Stimulated activated CD4-positive, alpha-beta T cell treated with anti-CD3 and anti-CD28 coated beads, Interleukin-4, amount 100 ng/mL, for 48 hours (primary cell): Measurements from ENCODE around the gene OR2F2.

ENCODE experiments used
- DNase-seq, 2 donors: peaks; one replicate each; pipeline ENCODE4 v3.0.0-alpha.2; 2020; ENCODE audit warnings: low read depth in 2 of 2

OR2F2 gene, protein sequence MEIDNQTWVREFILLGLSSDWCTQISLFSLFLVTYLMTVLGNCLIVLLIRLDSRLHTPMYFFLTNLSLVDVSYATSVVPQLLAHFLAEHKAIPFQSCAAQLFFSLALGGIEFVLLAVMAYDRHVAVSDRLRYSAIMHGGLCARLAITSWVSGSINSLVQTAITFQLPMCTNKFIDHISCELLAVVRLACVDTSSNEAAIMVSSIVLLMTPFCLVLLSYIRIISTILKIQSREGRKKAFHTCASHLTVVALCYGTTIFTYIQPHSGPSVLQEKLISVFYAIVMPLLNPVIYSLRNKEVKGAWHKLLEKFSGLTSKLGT

DNA sequence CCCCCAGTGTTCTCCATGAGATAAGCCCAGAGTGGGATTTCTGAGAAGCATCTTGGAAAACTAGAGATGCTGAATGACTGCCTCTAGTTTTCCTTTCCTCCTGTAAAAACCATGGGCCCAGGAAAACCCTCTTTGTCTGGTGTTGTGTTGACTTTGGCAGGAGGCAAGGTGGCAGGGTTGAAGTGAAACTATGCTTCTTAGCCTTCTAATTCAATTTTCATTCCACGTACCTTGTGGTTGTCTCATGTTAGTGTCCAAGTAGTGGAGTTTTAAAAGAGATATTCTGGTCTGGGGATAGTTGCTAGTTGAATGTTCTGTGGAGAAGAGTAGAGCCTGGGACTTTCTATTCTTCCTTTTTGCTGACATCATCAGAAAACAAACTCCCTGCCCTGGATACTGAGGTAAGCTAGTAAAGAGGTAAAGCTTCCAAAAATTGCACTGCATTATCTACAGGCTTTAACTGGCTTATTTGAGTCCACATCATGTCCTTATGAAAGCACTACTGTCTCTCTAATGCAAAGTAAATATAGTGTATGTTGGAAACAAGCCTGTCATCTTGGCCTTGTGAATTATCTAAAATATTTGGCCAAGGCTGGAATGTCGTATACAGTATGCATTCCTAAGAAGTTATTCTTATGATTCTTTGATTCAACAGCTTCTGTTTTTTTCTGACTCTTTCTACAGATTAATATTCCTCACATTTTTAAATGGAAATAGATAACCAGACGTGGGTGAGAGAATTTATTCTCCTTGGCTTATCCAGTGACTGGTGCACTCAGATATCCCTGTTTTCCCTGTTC is at the start of gene OR2F2:
TSS of gene OR2F2 (plus strand) at position 708 of the 800 bp plus-strand sequence. CDS start at position 708, 0 bp downstream.
- DNase-seq, result no peak

DNA sequence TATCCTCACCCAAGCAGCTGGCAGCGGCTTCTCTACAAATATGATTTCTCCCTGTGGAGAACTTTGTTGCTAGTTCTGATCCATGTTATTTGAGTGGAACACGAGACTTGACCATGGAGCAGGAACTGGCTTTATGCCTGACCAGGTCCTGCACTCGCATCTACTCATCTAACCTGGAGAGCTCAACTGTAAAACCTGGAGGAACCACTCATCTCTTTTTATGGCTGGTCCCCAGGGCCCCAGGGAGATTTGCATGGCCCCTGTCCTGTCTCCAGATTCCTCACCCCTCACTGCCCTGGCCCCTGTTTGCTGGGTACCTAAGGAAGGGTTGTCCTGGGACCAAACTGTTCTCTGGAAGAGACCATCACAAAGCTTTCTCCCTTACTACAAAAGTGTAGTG is 49.1 kb upstream of the OR2F2 start:
- no peak for DNase-seq

DNA sequence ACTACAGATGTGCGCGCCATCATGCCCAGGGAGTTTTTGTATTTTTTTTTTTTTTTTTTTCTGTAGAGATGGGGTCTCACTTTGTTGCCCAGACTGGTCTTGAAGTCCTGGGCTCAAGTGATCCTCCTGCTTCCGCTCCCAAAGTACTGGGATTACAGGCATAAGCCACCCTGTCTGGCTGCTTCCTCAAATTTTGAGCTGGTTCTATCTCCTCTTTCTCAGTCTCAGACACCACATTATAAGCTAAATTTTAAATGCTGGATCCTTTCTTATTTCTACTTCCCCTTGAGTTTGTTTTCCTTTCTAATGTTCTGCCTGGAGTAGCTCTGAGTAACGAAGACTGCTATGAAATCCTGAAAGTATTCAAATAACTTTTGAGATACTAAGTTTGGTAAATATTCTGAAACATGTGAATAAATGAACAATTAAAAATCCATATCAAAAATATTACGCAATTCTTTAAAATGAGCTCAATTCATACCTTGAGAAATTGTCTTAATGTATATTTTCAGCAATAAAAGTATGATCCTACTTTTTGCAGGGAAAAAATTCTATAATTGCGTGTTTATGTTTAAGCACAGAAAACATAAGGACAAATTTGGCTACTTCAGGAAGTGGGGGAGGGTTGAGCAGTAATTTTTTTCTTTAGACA is 48.1 kb upstream of the OR2F2 start:
- DNase-seq, result no peak

DNA sequence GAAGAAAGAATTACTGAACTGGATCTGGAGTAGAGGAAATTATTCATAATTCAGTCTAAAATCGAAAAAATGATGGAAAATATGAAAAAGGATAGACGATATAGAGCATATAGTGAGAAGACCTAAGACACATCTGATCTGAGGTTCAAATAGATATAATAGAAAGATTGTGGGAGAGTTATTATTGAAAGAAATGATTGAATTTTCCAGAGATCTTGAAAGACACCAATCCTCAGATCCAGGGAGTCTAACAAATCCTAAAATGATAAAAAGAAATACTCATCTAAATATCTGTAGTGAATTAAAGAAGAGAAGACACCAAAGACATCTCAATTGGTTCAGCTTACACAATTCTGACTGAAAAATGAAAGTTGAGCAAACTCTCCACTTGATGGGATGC is 46.0 kb upstream of the OR2F2 start:
- no peak for DNase-seq

DNA sequence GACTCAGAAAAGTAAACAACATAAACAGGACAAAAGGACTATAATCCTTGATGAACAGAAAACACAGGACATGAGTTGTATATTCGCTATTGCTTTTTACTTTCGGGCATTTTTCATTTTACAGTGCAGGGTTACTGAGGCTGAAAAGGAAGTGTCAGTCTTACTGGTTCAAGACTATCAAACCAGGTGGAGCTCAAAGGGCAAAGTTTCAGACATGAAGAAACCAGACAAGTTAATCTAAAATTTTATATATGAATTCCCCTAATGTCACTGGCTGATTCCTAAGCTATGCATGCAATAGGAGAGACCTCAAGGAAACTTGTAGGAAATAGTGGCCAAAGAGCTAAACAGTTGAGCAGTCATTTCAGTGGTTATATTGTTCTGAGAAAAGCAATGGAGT is 44.5 kb upstream of the OR2F2 start:
- DNase-seq, result no peak

DNA sequence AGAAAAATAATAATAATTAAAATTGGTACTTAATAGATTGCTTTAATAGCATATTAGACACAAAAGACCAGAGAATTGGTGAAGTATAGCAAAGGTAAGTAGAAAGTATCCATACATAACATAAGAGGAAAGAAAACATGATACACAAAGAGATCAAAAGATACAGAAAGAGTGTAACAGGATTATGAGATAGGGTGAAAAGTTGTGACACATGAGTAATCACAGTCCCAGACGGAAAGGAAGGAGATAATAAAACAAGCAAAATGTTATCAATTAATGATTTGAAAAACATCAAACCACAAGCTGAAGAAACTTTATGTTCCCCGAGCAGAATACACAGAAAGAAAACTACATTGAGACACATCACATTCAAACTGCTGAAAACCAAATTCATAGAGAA is 43.6 kb upstream of the OR2F2 start:
- DNase-seq, result no peak

DNA sequence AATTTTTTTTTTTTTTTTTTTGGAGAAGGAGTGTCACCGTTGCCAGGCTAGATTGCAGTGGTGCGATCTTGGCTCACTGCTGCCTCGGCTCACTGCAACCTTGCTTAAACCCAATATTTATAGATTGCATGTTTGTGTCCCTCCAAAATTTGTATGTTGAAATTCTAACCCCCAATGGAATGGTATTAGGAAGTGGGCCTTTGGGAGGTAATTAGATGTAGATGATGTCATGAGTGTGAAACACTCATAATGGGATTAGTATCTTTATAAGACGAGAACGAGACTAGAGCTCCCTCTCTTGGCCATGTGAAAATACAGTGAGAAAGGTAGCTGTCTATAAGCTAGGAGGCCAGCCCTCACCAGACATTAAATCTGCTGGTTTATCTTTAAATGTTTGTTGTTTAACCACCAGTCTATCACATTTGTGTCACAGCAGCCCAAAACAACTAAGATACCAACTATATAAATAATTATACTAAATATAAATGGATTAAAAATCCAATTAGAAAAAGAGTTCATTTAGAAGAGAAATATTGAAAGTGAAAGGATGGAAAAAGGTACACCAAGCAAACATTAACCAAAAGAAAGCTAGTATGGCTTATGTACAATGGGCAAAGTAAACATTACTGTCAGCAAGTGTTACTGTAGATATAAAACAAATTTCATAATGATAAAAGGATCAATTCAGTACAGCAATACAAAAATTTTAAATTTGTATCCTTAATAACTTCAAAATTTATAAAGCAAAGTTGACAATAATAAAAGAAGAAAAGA is 42.3 kb upstream of the OR2F2 start:
- DNase-seq, result no peak

DNA sequence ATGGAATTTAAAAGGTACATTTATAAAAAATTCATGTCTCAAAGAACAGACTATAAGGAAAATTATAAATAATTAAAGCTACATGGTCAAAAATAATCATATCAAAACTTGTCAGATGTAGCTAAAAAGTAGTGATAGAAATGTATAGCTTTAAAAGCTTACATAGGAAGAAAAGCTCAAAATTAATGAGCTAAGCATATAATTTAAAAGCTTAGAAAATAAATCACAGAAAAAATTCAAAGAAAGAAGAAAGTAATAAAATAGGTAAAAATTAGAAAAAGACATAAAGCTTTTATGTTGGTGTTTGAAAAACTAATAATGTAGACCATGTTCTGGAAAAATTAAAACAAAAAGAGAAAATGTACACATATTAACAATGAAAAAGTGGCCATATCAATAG is 38.4 kb upstream of the OR2F2 start:
- no peak for DNase-seq

DNA sequence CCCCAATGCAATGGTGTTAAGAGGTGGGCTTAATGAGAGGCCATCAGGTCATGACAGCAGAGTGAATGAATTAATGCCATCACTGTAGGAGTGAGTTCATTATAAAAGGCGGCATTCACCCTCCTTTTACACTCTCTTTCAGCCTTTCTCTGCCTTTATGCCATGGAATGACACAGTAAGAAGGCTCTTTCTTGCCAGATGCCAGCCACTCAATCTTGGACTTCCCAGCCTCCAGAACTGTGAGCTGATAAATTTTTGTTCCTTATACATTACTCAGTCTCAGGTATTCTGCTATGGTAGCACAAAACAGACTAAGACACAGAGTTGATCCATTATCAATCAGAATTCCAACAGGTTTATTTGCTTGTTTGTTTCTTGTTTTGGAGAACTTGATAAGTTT is 36.2 kb upstream of the OR2F2 start:
- DNase-seq, result no peak

DNA sequence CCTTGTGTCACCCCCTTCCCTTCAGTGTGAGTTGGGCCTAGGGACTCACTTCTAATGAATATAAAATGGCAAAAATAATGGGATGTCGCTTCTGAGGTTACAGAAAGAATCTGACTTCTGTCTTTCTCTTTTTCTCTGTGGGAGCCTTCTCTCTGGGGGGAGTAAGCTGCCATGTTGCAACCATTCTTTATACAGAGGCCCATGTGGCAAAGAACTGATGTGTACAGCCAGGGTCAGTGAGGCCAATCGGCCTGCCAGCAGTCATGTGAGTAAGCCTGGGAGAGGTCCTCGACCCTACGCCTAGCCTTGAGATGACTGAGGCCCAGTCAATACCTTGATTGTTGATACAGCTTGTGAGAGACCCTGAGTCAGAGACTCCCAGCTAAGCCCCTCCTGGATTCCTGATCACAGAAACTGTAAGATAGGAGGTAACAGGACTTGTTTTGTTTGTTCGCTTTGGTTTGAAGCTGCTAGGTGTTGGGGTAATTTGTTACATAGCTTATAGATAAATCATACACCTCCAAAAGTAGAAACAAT is 34.7 kb upstream of the OR2F2 start:
- no peak for DNase-seq

DNA sequence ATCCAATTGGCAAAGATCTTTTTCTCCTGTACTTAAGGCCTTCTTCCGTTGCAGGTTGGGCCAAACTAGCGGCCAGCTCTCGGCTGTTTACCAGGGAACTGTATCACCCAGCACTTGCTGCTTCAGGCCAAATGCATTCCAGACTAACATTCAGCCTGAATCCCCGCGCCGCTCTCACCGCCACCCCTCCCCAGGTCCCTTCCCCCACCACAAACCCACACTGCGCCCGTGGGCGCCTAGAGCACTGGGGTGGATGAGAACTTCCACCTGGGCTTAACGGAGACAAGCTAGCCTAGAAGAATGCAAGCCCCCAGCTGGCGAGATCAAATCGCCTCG is 33.7 kb upstream of the OR2F2 start:
- no peak for DNase-seq

DNA sequence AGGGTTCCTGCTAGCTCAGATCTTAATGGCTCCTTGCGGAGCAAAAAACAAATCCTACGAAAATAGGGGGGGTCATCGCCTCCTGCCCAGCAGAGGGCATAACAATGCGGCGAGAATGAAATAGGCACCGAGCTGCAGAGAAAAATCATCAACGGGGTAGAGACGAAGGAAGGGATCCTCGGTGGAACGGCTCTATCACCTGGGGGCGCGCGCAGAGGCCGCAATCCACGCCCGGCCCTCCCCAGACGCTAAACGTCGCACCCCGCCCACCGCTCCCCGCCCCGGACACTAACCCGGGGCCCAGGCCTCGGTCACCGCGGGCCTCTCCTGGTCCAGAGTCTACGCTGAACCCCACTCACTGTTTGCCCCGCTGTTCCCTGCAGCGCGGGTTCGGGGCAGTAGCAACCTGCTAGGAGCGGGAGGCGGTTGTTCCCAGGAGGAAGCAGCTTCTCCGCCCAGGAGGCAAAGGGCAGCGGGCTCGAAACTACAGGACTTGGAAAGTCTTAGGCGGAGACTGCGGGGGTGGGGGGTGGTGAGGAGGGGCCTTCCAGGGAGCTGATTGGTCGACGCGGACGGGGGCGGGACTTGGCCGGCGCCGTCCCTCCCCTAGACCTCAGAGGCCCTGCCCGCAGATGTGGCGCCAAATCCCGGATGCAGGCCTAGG is 33.2 kb upstream of the OR2F2 start, which contains the start of gene TCAF1:
TSS of gene TCAF1 (minus strand) at position 509 of the 664 bp plus-strand sequence. CDS start 25,568 bp downstream, outside the sequence.
- peak; percentile 90 to 92 for DNase-seq

DNA sequence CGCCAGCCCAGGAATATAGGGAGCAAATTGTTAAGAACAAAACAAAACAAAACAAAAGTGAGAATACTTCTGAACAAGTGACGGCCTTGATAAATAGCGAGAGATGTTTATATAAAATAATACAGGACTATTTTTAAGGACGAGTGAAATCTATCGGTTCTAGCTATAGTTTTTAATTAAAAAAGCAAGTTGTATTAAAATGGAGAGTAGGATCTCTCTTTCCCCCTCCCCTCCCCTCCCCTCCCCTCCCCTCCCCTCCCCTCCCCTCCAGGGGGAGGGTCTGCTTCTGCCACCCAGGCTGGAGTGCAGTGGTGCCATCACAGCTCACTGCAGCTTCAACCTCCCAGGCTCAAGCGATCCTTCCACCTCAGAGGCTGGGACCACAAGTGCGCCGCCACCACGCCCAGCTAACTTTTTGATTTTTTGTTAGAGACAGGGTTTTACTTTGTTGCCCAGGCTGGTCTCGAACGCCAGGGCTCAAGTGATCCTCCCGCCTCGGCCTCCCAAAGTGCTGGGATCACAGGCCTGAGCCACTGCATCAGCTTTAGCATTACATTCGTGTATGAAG is 32.6 kb upstream of the OR2F2 start:
- DNase-seq, result no peak

DNA sequence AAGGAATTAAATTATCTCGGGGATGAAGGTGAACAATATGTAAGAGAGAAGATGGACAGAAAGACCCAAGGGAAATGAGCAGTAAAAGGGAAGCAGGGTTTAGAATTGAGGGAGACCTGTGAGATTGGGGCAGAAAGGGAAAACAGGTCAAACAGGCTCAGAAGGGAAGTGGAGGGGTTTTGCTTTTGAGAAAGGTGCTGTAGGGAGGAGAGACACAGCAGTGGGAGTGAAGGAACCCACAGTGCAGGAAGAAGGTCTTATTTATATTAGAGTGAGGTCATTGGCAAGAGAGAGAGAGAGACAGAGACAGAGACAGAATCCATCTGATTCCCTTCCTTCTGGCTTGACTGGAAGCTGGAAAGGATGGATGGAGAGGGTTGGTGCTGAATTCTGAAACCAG is 29.5 kb upstream of the OR2F2 start:
- no peak for DNase-seq

DNA sequence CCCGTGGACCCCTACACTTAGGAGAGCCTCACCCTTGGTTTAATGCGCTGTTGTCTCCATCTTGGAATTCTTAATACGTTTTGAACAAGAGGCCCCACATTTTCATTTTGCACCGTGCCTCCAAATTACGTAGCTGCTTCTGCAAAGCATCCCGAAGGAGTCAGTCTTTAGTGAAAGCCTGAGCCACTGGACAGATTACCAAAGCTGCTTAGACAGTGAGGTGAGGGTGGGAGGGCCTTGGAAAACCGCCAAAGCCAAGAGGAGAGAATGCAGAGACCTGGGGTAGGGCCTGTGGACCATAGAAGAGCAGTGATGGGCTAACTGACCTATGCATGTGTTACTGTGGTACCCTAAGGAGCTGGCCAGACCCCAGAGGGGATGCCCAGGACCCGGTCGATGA is 28.9 kb upstream of the OR2F2 start:
- no peak for DNase-seq

DNA sequence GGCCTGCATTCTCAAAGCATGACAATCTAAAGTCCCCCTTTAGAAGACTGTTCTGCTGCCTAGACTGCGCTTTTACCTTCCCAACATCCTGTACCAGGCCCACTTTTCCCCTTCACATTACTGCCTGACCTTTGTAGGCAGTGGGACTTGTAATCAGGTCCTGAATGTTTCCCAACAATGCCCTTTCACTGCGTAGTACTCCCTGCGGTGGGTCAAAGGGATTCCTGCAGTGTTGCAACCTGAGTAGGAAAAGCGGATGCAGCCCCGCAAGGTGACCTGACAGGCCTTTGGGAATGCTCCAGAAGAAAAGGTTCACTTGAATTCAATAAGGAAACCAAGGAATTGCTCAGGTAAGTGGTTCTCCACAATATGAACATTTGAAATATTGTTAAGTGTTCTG is 28.1 kb upstream of the OR2F2 start:
- DNase-seq, result no peak

DNA sequence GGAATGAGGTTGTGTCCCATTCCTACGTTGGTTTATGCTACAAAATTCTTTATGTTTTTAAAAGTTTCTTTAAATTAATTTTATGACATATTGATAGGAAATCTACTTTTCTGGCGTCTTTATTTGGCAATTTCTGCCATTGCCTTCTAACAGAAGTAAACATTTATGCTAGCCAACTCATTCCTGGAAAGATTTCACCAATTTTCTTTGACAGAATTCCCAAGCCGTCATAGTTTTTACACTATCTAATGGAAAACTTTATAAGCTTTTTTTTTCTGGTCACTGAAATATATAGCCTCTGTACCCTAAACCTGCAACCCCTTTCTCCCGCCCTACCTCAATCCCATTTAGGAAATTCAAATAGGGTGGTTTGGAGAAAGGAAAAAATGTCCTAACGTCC is 26.9 kb upstream of the OR2F2 start:
- DNase-seq, result no peak

DNA sequence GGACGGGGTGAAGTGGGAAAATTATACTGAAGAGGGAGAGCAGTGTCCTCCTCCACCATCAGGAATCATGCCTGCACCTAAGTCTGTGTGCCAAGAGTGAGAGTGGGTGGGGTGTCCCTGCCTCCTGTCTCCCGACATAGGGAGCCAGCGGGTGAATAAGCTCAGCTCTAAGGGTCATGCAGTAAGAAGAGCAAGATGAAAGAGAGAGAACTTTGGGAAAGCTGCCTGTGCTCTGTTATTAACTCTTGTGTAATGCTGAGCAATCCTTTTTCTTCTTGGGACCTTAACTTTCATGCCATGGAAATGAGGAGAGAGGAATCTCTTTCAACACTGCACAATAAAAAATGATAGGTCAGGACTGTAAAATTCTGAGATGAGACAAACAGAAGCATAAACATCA is 25.2 kb upstream of the OR2F2 start:
- DNase-seq, result no peak

DNA sequence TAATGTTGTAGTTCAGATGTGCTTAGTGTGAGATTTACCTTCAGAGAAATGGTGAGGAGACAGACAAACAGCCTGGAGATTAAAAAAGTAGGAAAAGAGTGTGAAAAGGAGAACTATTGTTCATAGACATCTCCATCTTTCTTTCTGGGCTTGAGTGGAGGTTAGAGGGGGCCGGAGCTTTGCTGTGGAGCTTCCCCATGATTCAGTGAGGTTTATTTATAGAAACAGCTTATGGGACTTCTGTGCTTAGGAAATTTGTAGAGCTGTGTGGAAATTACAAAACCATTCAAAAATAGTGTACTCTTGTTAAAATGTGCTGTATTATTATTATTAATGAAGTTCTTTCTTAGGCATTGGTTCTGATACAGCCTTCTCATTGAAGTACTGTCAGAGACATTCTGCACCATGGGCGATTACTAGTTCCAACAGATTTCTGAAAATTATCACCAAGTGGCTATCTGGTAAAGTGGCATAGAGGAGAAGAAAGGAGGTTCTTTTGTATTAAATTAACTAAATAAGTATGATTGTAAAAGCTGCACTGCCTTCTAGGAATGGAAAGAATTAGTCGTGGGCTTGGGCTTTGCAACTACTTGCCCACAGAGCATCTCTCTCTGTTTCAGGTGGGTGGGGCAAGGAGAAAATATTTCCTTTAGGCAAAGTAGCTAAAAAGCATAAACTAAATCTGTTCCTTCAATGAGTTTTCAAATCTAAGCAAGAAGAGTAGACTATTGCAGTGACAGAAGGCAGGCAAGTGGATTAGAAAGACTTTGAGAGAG is 24.4 kb upstream of the OR2F2 start:
- no peak for DNase-seq

DNA sequence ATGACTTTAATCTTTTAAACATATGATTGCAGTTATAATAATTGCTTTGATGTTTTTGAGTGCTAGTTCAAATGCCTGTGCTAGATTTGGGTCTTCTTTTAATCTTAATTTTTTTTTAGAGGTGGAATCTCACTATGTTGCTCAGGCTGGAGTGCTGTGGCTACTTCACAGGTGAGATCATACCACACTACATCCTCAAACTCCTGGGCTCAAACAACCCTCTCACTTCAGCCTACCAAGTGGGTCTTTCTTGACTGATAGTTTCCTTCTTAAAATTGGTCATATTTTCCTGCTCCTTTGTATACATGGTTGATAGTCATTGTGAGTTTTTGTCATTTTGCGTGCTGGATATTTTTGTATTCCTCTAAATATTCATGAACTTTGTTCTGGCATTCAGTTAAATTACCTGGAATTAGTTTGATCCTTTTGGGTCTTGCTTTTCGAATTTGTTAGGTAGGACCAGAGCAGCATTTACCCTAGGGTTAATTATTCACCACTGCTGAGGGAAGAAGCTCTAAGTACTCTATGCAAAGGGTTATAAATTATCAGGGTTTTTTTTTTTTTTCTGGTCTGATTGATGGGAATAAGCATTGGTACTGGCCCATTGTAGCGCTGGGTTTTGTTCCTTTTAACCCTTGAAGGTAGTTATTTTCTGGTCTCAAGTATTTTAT is 21.0 kb upstream of the OR2F2 start:
- DNase-seq, result no peak
